ENCODE data around the gene STK31.

GRCh38 chr7:23691320-23691719, 18.7 kb upstream of the STK31 start:
- no peak for TF ChIP-seq CTCF (conservative IDR thresholded peaks at IDR 0.05)
- no peak for TF ChIP-seq ZFX (IDR thresholded peaks at IDR 0.05)

Data from C4-2B (cell line).